Mesendoderm (in vitro differentiated cells): ENCODE measurements around the gene STAU1.

Source experiments
- DNase-seq: peaks from one replicate; pipeline ENCODE4 v3.0.0; 2013
- H2AK5ac ChIP-seq: 2 replicates; pipeline ENCODE4 v1.6.1; 2013; ENCODE audit warnings: low read length, inconsistent platforms
- H2BK120ac ChIP-seq: 2 replicates; pipeline ENCODE4 v1.6.1; 2013; ENCODE audit warnings: low read depth, mild to moderate bottlenecking, low read length, moderate library complexity, mixed read lengths
- H2BK15ac ChIP-seq: replicated peaks from 2 replicates; pipeline ENCODE4 v1.6.1; 2013; ENCODE audit warnings: low read depth, mild to moderate bottlenecking, moderate library complexity
- H2BK5ac ChIP-seq: 2 replicates; pipeline ENCODE4 v1.6.1; 2013; ENCODE audit warnings: low read length, inconsistent platforms
- H3K18ac ChIP-seq: 2 replicates; pipeline ENCODE4 v1.6.1; 2013; ENCODE audit warnings: mild to moderate bottlenecking, low read length, mixed read lengths
- H3K23ac ChIP-seq: one replicate; pipeline ENCODE4 v1.6.1; 2013; ENCODE audit warnings: low read length
- H3K27ac ChIP-seq: 2 replicates; pipeline ENCODE4 v1.5.1; 2013; ENCODE audit warnings: low read depth, mild to moderate bottlenecking, inconsistent platforms, low read length, moderate library complexity
- H3K27me3 ChIP-seq: 2 replicates; pipeline ENCODE4 v1.6.1; 2013; ENCODE audit warnings: low read length, control low read depth, mild to moderate bottlenecking, inconsistent platforms; ENCODE audit not compliant: insufficient read depth, poor library complexity
- H3K36me3 ChIP-seq: 2 replicates; pipeline ENCODE4 v1.6.1; 2013; ENCODE audit warnings: low read length, inconsistent platforms; ENCODE audit not compliant: control insufficient read depth, insufficient read depth
- H3K4ac ChIP-seq: one replicate; pipeline ENCODE4 v1.6.1; 2013; ENCODE audit warnings: low read depth, mild to moderate bottlenecking, low read length, moderate library complexity
- H3K4me1 ChIP-seq: 2 replicates; pipeline ENCODE4 v1.6.1; 2013; ENCODE audit warnings: low read depth, low read length, inconsistent platforms; ENCODE audit not compliant: control insufficient read depth
- H3K4me2 ChIP-seq: 2 replicates; pipeline ENCODE4 v1.6.1; 2013; ENCODE audit warnings: low read length
- H3K4me3 ChIP-seq: 2 replicates; pipeline ENCODE4 v1.5.1; 2013; ENCODE audit warnings: mild to moderate bottlenecking, low read length
- H3K56ac ChIP-seq: one replicate; pipeline ENCODE4 v1.6.1; 2013; ENCODE audit warnings: low read length
- H3K79me1 ChIP-seq: 2 replicates; pipeline ENCODE4 v1.6.1; 2013; ENCODE audit warnings: low read length, inconsistent platforms
- H3K79me2 ChIP-seq: 2 replicates; pipeline ENCODE4 v1.6.1; 2013; ENCODE audit warnings: mild to moderate bottlenecking, low read length; ENCODE audit not compliant: control insufficient read depth, insufficient read depth
- H3K9ac ChIP-seq: 2 replicates; pipeline ENCODE4 v1.6.1; 2013; ENCODE audit warnings: low read length, inconsistent platforms
- H4K5ac ChIP-seq: one replicate; pipeline ENCODE4 v1.6.1; 2013; ENCODE audit warnings: low read length
- H4K8ac ChIP-seq: one replicate; pipeline ENCODE4 v1.6.1; 2013; ENCODE audit warnings: low read depth, mild to moderate bottlenecking, control low read depth, low read length, moderate library complexity
- WGBS: extraction: QIAGEN DNeasy Blood & Tissue Kit; methylation state at CpG from one replicate; pipeline ENCODE4 v1.1.7; 2013; ENCODE audit warnings: low lambda C conversion rate, missing lambda C conversion rate; ENCODE audit not compliant: insufficient coverage; ENCODE audit errors: extremely low coverage; 5-methylcytosine and 5-hydroxymethylcytosine counted together

STAU1 gene

GRCh38 chr20:49167811-49168507 lies 20.2 kb downstream of the STAU1 start:
- Histone ChIP-seq H2BK15ac (no peak overlapping the region), H3K4me3 (no peak overlapping the region)
- WGBS: no CpG with 5 or more reads among the region's 5 CpGs

GRCh38 chr20:49166534-49167449 lies 21.3 kb downstream of the STAU1 start:
- peaks cover 2% of the 10 kb centered on the region for H3K36me3 ChIP-seq
- no peak overlapping the region for H4K8ac ChIP-seq
- no peak overlapping the region for H4K5ac ChIP-seq
- H3K9ac ChIP-seq: no peak overlapping the region
- H3K4ac ChIP-seq: no peak overlapping the region
- no peak overlapping the region for H3K4me2 ChIP-seq
- H2BK120ac ChIP-seq: no peak overlapping the region
- H2BK5ac ChIP-seq: no peak overlapping the region
- H2AK5ac ChIP-seq: no peak overlapping the region
- H3K23ac ChIP-seq: no peak overlapping the region
- peaks cover 13% of the 10 kb centered on the region for H3K79me1 ChIP-seq
- H3K79me2 ChIP-seq: peaks cover 34% of the 10 kb centered on the region
- no peak overlapping the region for H3K27ac ChIP-seq
- no peak overlapping the region for H3K4me3 ChIP-seq
- DNase-seq: no peak
- WGBS: no CpG with 5 or more reads among the region's 1 CpG
- H3K56ac ChIP-seq: no peak overlapping the region
- no peaks in the 10 kb centered on the region for H3K4me1 ChIP-seq
- no peak overlapping the region for H2BK15ac ChIP-seq
- no peak overlapping the region for H3K18ac ChIP-seq
- H3K27me3 ChIP-seq: no peaks in the 10 kb centered on the region

More at GRCh38 chr20:49167811-49168507, 20.2 kb downstream of the STAU1 start:
- DNase-seq: no peak
- no peak overlapping the region for H4K8ac ChIP-seq
- no peak overlapping the region for H2BK120ac ChIP-seq
- no peak overlapping the region for H3K56ac ChIP-seq
- no peak overlapping the region for H2BK5ac ChIP-seq
- peaks cover 35% of the 10 kb centered on the region for H3K79me2 ChIP-seq
- no peak overlapping the region for H3K23ac ChIP-seq
- H3K27me3 ChIP-seq: no peaks in the 10 kb centered on the region
- no peak overlapping the region for H3K9ac ChIP-seq
- no peak overlapping the region for H3K18ac ChIP-seq
- H3K4me1 ChIP-seq: no peaks in the 10 kb centered on the region
- H3K4me2 ChIP-seq: no peak overlapping the region
- H2AK5ac ChIP-seq: no peak overlapping the region
- peaks cover 2% of the 10 kb centered on the region for H3K36me3 ChIP-seq
- peaks cover 12% of the 10 kb centered on the region for H3K79me1 ChIP-seq
- no peak overlapping the region for H3K4ac ChIP-seq
- H4K5ac ChIP-seq: no peak overlapping the region
- no peak overlapping the region for H3K27ac ChIP-seq

GRCh38 chr20:49165611-49166010 lies 22.5 kb downstream of the STAU1 start:
- H3K23ac ChIP-seq: no peak overlapping the region
- H2AK5ac ChIP-seq: no peak overlapping the region
- no peak overlapping the region for H3K4ac ChIP-seq
- no peak overlapping the region for H3K4me3 ChIP-seq
- no peak overlapping the region for H2BK5ac ChIP-seq
- no peaks in the 10 kb centered on the region for H3K4me1 ChIP-seq
- H3K27ac ChIP-seq: no peak overlapping the region
- H3K56ac ChIP-seq: no peak overlapping the region
- H3K79me2 ChIP-seq: peaks cover 38% of the 10 kb centered on the region
- H2BK15ac ChIP-seq: no peak overlapping the region
- H3K36me3 ChIP-seq: peaks cover 2% of the 10 kb centered on the region
- no peak for DNase-seq
- H3K4me2 ChIP-seq: no peak overlapping the region
- no peak overlapping the region for H4K5ac ChIP-seq
- no peak overlapping the region for H3K18ac ChIP-seq
- no peaks in the 10 kb centered on the region for H3K27me3 ChIP-seq
- no peak overlapping the region for H2BK120ac ChIP-seq
- no peak overlapping the region for H3K9ac ChIP-seq
- WGBS: no CpG with 5 or more reads among the region's 5 CpGs
- no peak overlapping the region for H4K8ac ChIP-seq
- peaks cover 19% of the 10 kb centered on the region for H3K79me1 ChIP-seq

- Histone ChIP-seq H3K36me3 (peaks cover 2% of the 10 kb centered on the region), H2BK120ac (no peak overlapping the region)
Measured at GRCh38 chr20:49163696-49164095, 24.4 kb downstream of the STAU1 start.

GRCh38 chr20:49161428-49162152 lies 26.5 kb downstream of the STAU1 start:
- no peak overlapping the region for H3K4me3 ChIP-seq
- no peak overlapping the region for H3K4me2 ChIP-seq
- no peak for DNase-seq
- no peak overlapping the region for H3K56ac ChIP-seq
- H3K79me2 ChIP-seq: peaks cover 23% of the 10 kb centered on the region
- H2AK5ac ChIP-seq: no peak overlapping the region
- no peak overlapping the region for H2BK15ac ChIP-seq
- no CpG with 5 or more reads among the region's 6 CpGs for WGBS
- H3K9ac ChIP-seq: no peak overlapping the region
- H3K4ac ChIP-seq: no peak overlapping the region
- H3K27ac ChIP-seq: no peak overlapping the region
- peaks cover 2% of the 10 kb centered on the region for H3K36me3 ChIP-seq
- no peaks in the 10 kb centered on the region for H3K27me3 ChIP-seq
- H3K23ac ChIP-seq: no peak overlapping the region
- H3K18ac ChIP-seq: no peak overlapping the region
- peaks cover 21% of the 10 kb centered on the region for H3K79me1 ChIP-seq
- no peak overlapping the region for H4K8ac ChIP-seq
- no peak overlapping the region for H4K5ac ChIP-seq
- no peak overlapping the region for H2BK5ac ChIP-seq
- H2BK120ac ChIP-seq: no peak overlapping the region
- H3K4me1 ChIP-seq: no peaks in the 10 kb centered on the region

More at GRCh38 chr20:49163696-49164095, 24.4 kb downstream of the STAU1 start:
- Histone ChIP-seq H3K18ac (no peak overlapping the region), H2BK5ac (no peak overlapping the region), H4K8ac (no peak overlapping the region), H3K56ac (no peak overlapping the region), H3K79me1 (peaks cover 22% of the 10 kb centered on the region), H3K4ac (no peak overlapping the region), H3K4me1 (no peaks in the 10 kb centered on the region), H4K5ac (no peak overlapping the region), H3K9ac (no peak overlapping the region), H3K27me3 (no peaks in the 10 kb centered on the region), H3K79me2 (peaks cover 35% of the 10 kb centered on the region), H3K4me2 (no peak overlapping the region), H2BK15ac (no peak overlapping the region), H3K27ac (no peak overlapping the region), H2AK5ac (no peak overlapping the region), H3K4me3 (no peak overlapping the region), H3K23ac (no peak overlapping the region)
- no CpG with 5 or more reads among the region's 5 CpGs for WGBS
- no peak for DNase-seq
